GM12872 (cell line): ENCODE data around the gene AFAP1L1.

Experiments used
- CTCF ChIP-seq: IDR thresholded peaks from 3 replicates; pipeline ENCODE4 v1.5.1; 2011; ENCODE audit warnings: low read depth, mild to moderate bottlenecking, low read length, moderate library complexity; ENCODE audit not compliant: insufficient read depth

The AFAP1L1 gene

GRCh38 chr5:149376104-149376503, 104.4 kb downstream of the AFAP1L1 start:
- no peak for TF ChIP-seq CTCF

GRCh38 chr5:149376711-149377447, 105.2 kb downstream of the AFAP1L1 start:
- no peak for TF ChIP-seq CTCF

DNA sequence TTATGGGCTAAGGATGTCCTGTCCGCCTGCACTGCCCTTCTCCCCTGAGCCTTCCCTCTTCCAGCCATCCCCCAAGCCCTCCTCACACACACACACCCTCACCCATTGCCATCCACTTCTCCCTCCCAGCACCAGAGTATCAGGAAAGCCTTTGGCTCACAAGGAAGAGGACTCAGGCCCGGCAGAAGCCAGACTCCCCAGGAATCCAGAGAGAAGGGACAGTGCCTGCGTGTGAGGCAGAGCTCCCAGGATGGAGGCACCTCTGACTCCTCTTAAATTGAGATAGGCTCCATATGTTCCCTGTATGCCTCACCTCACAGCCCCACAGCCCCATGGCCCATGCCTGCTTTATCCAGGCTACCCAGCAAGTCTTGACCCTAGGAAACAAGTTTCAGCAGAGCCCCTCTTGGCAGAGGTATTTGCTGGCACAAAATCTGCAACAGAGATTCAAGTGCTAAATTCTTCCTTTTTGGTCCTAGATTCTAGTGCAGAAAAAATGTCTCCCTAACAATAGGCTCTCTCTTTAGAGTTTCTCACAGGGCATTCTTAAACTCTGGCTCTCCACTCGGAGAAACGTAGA, 106.7 kb downstream of the AFAP1L1 start:
- no peak for TF ChIP-seq CTCF

GRCh38 chr5:149379177-149379761, 107.6 kb downstream of the AFAP1L1 start, which contains the start of gene IL17B:
Gene IL17B (minus strand): TSS chr5:149379292. CDS start chr5:149379225, 67 bp downstream.
- no peak for TF ChIP-seq CTCF

GRCh38 chr5:149379818-149380374, 108.2 kb downstream of the AFAP1L1 start:
- no peak for TF ChIP-seq CTCF

DNA sequence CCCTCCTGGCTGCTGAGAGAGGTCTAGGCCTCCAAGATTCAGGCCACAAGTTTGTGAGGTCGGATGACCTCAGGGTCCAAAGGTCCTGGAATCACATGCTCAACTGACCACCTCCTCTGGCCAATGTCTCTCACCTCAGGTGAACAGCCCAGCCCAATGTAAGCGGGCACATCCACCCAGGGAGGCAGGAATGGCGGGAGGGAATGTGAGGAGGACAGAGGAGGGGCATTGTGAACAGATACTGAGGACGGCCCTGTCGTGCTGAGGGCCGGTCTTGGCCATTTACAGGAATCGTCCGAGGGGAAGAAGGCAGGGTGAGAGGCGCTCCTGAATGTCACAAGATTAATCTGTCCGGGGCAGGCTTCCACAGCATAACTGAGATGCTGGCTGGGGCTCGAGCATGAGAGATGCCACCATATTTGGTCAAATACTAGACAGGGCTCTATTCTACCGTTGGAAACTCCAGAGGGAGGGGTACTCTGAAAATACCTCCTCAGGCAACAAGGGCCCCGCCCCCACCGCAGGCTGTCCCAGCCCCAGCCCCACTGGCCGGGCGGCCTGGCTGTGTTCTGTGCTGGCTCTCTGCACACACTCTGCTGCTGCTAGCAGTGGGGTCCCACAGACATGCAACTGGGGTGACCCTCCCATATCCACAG, 108.9 kb downstream of the AFAP1L1 start:
- no peak for TF ChIP-seq CTCF

- TF ChIP-seq CTCF = no peak
These were observed 109.8 kb downstream of the AFAP1L1 start for GRCh38 chr5:149381261-149381985.
